Body of pancreas (tissue), 4 donors: ENCODE data around the gene RBM20. TPM values are rescaled to one million over a fixed set of nuclear protein-coding genes. Genes with fewer than 3 reads are reported as not detected.

ENCODE experiments used
- ATAC-seq: fragments of 150-250 bp; one replicate; pipeline ENCODE4 v1.9.1; 2016
- DNase-seq, 4 donors: peaks; one replicate each; pipeline ENCODE4 v3.0.0-alpha.2; 2019
- H3K27ac ChIP-seq, 4 donors: fragments of 200-600 bp; sonication (generic); 1 replicate in 3 of 4; 2 replicates in 1 of 4; pipeline versions ENCODE4 v1.5.1 to v1.6.1; 2016 to 2019; ENCODE audit warnings: mild to moderate bottlenecking in 1 of 4, mixed read lengths in 1 of 4, moderate library complexity in 1 of 4
- H3K27me3 ChIP-seq, 2 donors: fragments of 200-600 bp; sonication (generic); one replicate each; pipeline ENCODE4 v1.6.0; 2016; ENCODE audit warnings: mild to moderate bottlenecking in 1 of 2
- H3K36me3 ChIP-seq, 2 donors: fragments of 200-600 bp; sonication (generic); replicated peaks in 1 of 2; 2 replicates each; pipeline ENCODE4 v1.5.1; 2016; ENCODE audit warnings: low read depth in 2 of 2; ENCODE audit not compliant: insufficient read depth in 1 of 2
- H3K4me1 ChIP-seq: fragments of 200-600 bp; sonication (generic); one replicate; pipeline ENCODE4 v1.6.0; 2016
- H3K4me3 ChIP-seq, 2 donors: fragments of 200-600 bp; sonication (generic); 1 replicate in 1 of 2; 2 replicates in 1 of 2; pipeline ENCODE4 v1.5.1; 2016 to 2019
- H3K9me3 ChIP-seq, 3 donors: fragments of 200-600 bp; sonication (generic); 1 replicate in 2 of 3; 2 replicates in 1 of 3; pipeline ENCODE4 v1.5.1; 2016
- CTCF ChIP-seq, 7 experiments: fragments of 450-650 bp in 4 of 7; fragments of 200-600 bp in 3 of 7; sonication (generic) in 3 of 7; IDR thresholded peaks; one replicate each; pipeline ENCODE4 v1.5.1; 2016 to 2019; ENCODE audit warnings: antibody characterized with exemption in 7 of 7
- POLR2A ChIP-seq, 3 donors: fragments of 450-650 bp; IDR thresholded peaks; one replicate each; pipeline ENCODE4 v1.6.1; 2016; ENCODE audit warnings: antibody characterized with exemption in 3 of 3, mild to moderate bottlenecking in 2 of 3
- WGBS, 2 donors: methylation state at CpG; one replicate each; pipeline ENCODE4 v1.1.5; 2017; 5-methylcytosine and 5-hydroxymethylcytosine counted together
- intact Hi-C: fragments of 100-400 bp; cut with DNase I; formaldehyde crosslinking; loops from one replicate; pipeline ENCODE4 v1.15.1; 2023
- total RNA-seq, 2 donors: library from RNA; depleted of rRNA; stranded (reverse); fragments of >200 nt; gene quantifications; one replicate each; pipeline ENCODE4 v1.1.0, GENCODE V29; 2016

RBM20 gene
- total RNA-seq, 2 donors from 2014 or later = 14.5 to 39.4 TPM

- Histone ChIP-seq H3K27ac (no peak overlapping the region), H3K9me3 (no peaks in the 10 kb centered on the region), H3K36me3 (no peaks in the 10 kb centered on the region), H3K4me1 (no peaks in the 10 kb centered on the region), H3K27me3 (no peaks in the 10 kb centered on the region), H3K4me3 (no peak overlapping the region)
- no peak for DNase-seq
- no peak for ATAC-seq
- WGBS, 2 donors = 57 to 60% methylated on average over 6 of the region's 6 CpGs
- intact Hi-C loops = no loop called here
- TF ChIP-seq POLR2A (IDR thresholded peaks at IDR 0.05) (no peak), CTCF (IDR thresholded peaks at IDR 0.05) (no peak)
Observed at GRCh38 chr10:110687400-110687799, 43.3 kb downstream of the RBM20 start.

GRCh38 chr10:110691139-110691538 is 47.0 kb downstream of the RBM20 start:
- WGBS, 2 donors = 81 to 86% methylated on average over 2 of the region's 2 CpGs
- Histone ChIP-seq H3K27me3 (no peaks in the 10 kb centered on the region), H3K9me3 (no peaks in the 10 kb centered on the region), H3K4me3 (no peak overlapping the region), H3K27ac (no peak overlapping the region), H3K36me3 (no peaks in the 10 kb centered on the region), H3K4me1 (no peaks in the 10 kb centered on the region)
- no peak for DNase-seq
- TF ChIP-seq CTCF (IDR thresholded peaks at IDR 0.05) (no peak), POLR2A (IDR thresholded peaks at IDR 0.05) (no peak)
- ATAC-seq = no peak
- intact Hi-C loops = no loop called here

- no peak overlapping the region for H3K27ac ChIP-seq
- no peaks in the 10 kb centered on the region for H3K4me1 ChIP-seq
- no peaks in the 10 kb centered on the region for H3K9me3 ChIP-seq
- no peaks in the 10 kb centered on the region for H3K27me3 ChIP-seq
- 64 to 71% methylated on average over 1 of the region's 1 CpG for WGBS, 2 donors
- no peak for ATAC-seq
- no peak overlapping the region for H3K4me3 ChIP-seq
- TF ChIP-seq POLR2A (IDR thresholded peaks at IDR 0.05) = no peak
- TF ChIP-seq CTCF (IDR thresholded peaks at IDR 0.05) = no peak
- H3K36me3 ChIP-seq = no peaks in the 10 kb centered on the region
- DNase-seq = no peak
- intact Hi-C loops = no loop called here
Observed at GRCh38 chr10:110694263-110694662, 50.1 kb downstream of the RBM20 start.

GRCh38 chr10:110694820-110695538 is 50.8 kb downstream of the RBM20 start:
- H3K36me3 ChIP-seq = no peaks in the 10 kb centered on the region
- TF ChIP-seq POLR2A (IDR thresholded peaks at IDR 0.05) (no peak), CTCF (IDR thresholded peaks at IDR 0.05) (no peak)
- no peaks in the 10 kb centered on the region for H3K27me3 ChIP-seq
- DNase-seq (no peak), ATAC-seq (no peak)
- no peaks in the 10 kb centered on the region for H3K9me3 ChIP-seq
- intact Hi-C loops = no loop called here
- H3K4me3 ChIP-seq = no peak overlapping the region
- no peaks in the 10 kb centered on the region for H3K4me1 ChIP-seq
- no peak overlapping the region for H3K27ac ChIP-seq
- 62 to 65% methylated on average over 5 of the region's 5 CpGs for WGBS, 2 donors

GRCh38 chr10:110695539-110695886 is 51.4 kb downstream of the RBM20 start:
- intact Hi-C loops = no loop called here
- Histone ChIP-seq H3K36me3 (no peaks in the 10 kb centered on the region), H3K9me3 (no peaks in the 10 kb centered on the region), H3K27ac (no peak overlapping the region), H3K4me3 (no peak overlapping the region), H3K27me3 (no peaks in the 10 kb centered on the region), H3K4me1 (no peaks in the 10 kb centered on the region)
- DNase-seq = no peak
- TF ChIP-seq CTCF (IDR thresholded peaks at IDR 0.05) = no peak
- TF ChIP-seq POLR2A (IDR thresholded peaks at IDR 0.05) = no peak
- ATAC-seq = no peak
- WGBS, 2 donors = 79 to 82% methylated on average over 2 of the region's 2 CpGs
